Measurements from ENCODE around the gene TEP1. TPM values are rescaled to one million over a fixed set of nuclear protein-coding genes. Genes with fewer than 3 reads are reported as not detected.
A peak's percentile ranks its signal among the peaks of the same experiment; 100 is the strongest.

Gene TEP1
- total RNA-seq, 2 donors from 2014 or later, result 33.0 to 54.2 TPM

- peaks cover 0 to 13% of the 10 kb centered on the region in 2 donors for H3K4me1 ChIP-seq (ENCODE audit: control insufficient read depth in 1 of 2, low read depth in 2 of 2)
- TF ChIP-seq CTCF (IDR thresholded peaks at IDR 0.05), result no peak
- no peaks in the 10 kb centered on the region for H3K9me3 ChIP-seq
- no peaks in the 10 kb centered on the region for H3K36me3 ChIP-seq
- peak within 1 kb of the TSS; percentile 59 for H3K4me3 ChIP-seq
- H3K27me3 ChIP-seq (replicated peaks; ENCODE audit: insufficient read depth), result no peaks in the 10 kb centered on the region
- DNase-seq (ENCODE audit: low spot score) (no peak), ATAC-seq (ENCODE audit: insufficient number of reproducible peaks, low FRiP score, low read depth) (no peak)
- H3K27ac ChIP-seq, result peak within 1 kb of the TSS in 1 of 2 donors; percentile 38
These were observed 22.5 kb upstream of the TEP1 start, which contains the start of gene KLHL33 for GRCh38 chr14:20435582-20436362. Gene KLHL33, minus strand, starts transcription at chr14:20436166. Its CDS starts 355 bp downstream, at chr14:20435811.

- Histone ChIP-seq H3K27ac (peak overlapping the region in 1 of 2 donors; percentile 38), H3K27me3 (replicated peaks; ENCODE audit: insufficient read depth) (no peaks in the 10 kb centered on the region), H3K9me3 (no peaks in the 10 kb centered on the region), H3K36me3 (no peaks in the 10 kb centered on the region), H3K4me1 (ENCODE audit: control insufficient read depth in 1 of 2, low read depth in 2 of 2) (peaks cover 0 to 13% of the 10 kb centered on the region in 2 donors), H3K4me3 (peak overlapping the region; percentile 59)
- TF ChIP-seq CTCF (IDR thresholded peaks at IDR 0.05), result no peak
- peak; percentile 9 for DNase-seq (ENCODE audit: low spot score)
- ATAC-seq (ENCODE audit: insufficient number of reproducible peaks, low FRiP score, low read depth), result no peak
These were observed 21.6 kb upstream of the TEP1 start for GRCh38 chr14:20434701-20435581.

GRCh38 chr14:20429801-20430669 lies 16.7 kb upstream of the TEP1 start:
- H3K27me3 ChIP-seq (replicated peaks; ENCODE audit: insufficient read depth), result no peaks in the 10 kb centered on the region
- TF ChIP-seq CTCF (IDR thresholded peaks at IDR 0.05), result no peak
- ATAC-seq (ENCODE audit: insufficient number of reproducible peaks, low FRiP score, low read depth), result no peak
- no peak for DNase-seq (ENCODE audit: low spot score)
- H3K9me3 ChIP-seq, result no peaks in the 10 kb centered on the region
- no peak overlapping the region for H3K4me3 ChIP-seq
- no peaks in the 10 kb centered on the region for H3K36me3 ChIP-seq
- H3K4me1 ChIP-seq (ENCODE audit: control insufficient read depth in 1 of 2, low read depth in 2 of 2), result peaks cover 0 to 8% of the 10 kb centered on the region in 2 donors
- H3K27ac ChIP-seq, result no peak overlapping the region

GRCh38 chr14:20428802-20429201 lies 15.5 kb upstream of the TEP1 start:
- Histone ChIP-seq H3K4me3 (no peak overlapping the region), H3K36me3 (no peaks in the 10 kb centered on the region), H3K27me3 (replicated peaks; ENCODE audit: insufficient read depth) (no peaks in the 10 kb centered on the region), H3K27ac (no peak overlapping the region), H3K9me3 (no peaks in the 10 kb centered on the region), H3K4me1 (ENCODE audit: control insufficient read depth in 1 of 2, low read depth in 2 of 2) (no peaks in the 10 kb centered on the region)
- ATAC-seq (ENCODE audit: insufficient number of reproducible peaks, low FRiP score, low read depth) (no peak), DNase-seq (ENCODE audit: low spot score) (no peak)
- TF ChIP-seq CTCF (IDR thresholded peaks at IDR 0.05), result no peak

Measured in thoracic aorta (tissue), 2 donors.